ENCODE data around the gene THRB. TPM values are rescaled to one million over a fixed set of nuclear protein-coding genes. Genes with fewer than 3 reads are reported as not detected.

THRB gene
- total RNA-seq, 1 donor from 2014 or later = 32.8 TPM

- H3K4me3 ChIP-seq = no peak overlapping the region
- no peaks in the 10 kb centered on the region for H3K9me3 ChIP-seq (replicated peaks)
- peaks cover 23% of the 10 kb centered on the region for H3K4me1 ChIP-seq
- H3K27me3 ChIP-seq (ENCODE audit: low read depth) = no peaks in the 10 kb centered on the region
- DNase-seq = no peak
- H3K27ac ChIP-seq (replicated peaks) = no peak overlapping the region
- intact Hi-C loops (cut with micrococcal nuclease) = no loop called here
- no peak for TF ChIP-seq CTCF (IDR thresholded peaks at IDR 0.05; ENCODE audit: borderline replicate concordance)
- no peaks in the 10 kb centered on the region for H3K36me3 ChIP-seq
Observed at GRCh38 chr3:24286405-24286804, 208.2 kb downstream of the THRB start.

DNA sequence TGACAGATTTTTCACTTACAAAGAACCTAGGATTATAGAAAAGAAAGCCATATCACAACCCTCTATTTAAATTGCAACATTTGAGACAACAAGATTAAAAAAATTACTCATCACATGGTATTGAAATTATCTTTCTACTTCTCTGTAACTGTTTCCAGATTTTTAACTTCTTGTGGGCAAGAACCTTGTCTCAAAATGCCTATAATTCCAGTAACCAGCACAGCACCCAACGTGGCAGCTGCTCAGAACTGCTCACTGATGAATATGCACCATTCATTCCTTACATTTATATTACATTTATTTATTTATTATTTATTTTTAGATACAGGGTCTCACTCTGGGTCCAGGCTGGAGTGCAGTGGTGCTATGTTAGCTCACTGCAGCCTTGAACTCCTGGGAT, 216.1 kb downstream of the THRB start:
- no peak for TF ChIP-seq CTCF (IDR thresholded peaks at IDR 0.05; ENCODE audit: borderline replicate concordance)
- no peaks in the 10 kb centered on the region for H3K4me1 ChIP-seq
- H3K27me3 ChIP-seq (ENCODE audit: low read depth) = no peaks in the 10 kb centered on the region
- DNase-seq = no peak
- no peak overlapping the region for H3K27ac ChIP-seq (replicated peaks)
- H3K36me3 ChIP-seq = no peaks in the 10 kb centered on the region
- H3K4me3 ChIP-seq = no peak overlapping the region
- intact Hi-C loops (cut with micrococcal nuclease) = no loop called here
- H3K9me3 ChIP-seq (replicated peaks) = no peaks in the 10 kb centered on the region

DNA sequence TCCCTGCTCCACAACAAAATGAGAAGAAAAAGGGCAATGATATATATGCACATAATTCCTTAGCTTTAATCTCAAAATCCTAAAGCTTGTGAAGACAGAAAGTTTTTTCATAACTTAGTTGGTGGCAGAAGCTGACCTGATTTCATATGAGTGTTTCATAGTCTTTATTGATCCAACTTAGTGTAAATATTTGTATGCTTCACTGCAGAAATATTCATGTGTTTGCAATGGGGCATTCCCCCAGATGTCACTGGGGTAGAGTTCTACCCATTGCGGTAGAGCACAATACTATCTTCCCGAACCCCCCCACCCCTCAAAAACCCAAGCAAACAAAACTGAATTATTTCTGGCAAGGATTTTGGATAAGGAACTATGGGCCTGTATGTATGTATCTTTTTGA, 221.2 kb downstream of the THRB start:
- Histone ChIP-seq H3K27ac (replicated peaks) (no peak overlapping the region), H3K36me3 (no peaks in the 10 kb centered on the region), H3K4me3 (no peak overlapping the region), H3K9me3 (replicated peaks) (no peaks in the 10 kb centered on the region), H3K4me1 (no peaks in the 10 kb centered on the region), H3K27me3 (ENCODE audit: low read depth) (no peaks in the 10 kb centered on the region)
- no peak for TF ChIP-seq CTCF (IDR thresholded peaks at IDR 0.05; ENCODE audit: borderline replicate concordance)
- no peak for DNase-seq
- intact Hi-C loops (cut with micrococcal nuclease) = no loop called here

GRCh38 chr3:24272875-24273274, 221.8 kb downstream of the THRB start:
- no peaks in the 10 kb centered on the region for H3K27me3 ChIP-seq (ENCODE audit: low read depth)
- no peak overlapping the region for H3K27ac ChIP-seq (replicated peaks)
- no peaks in the 10 kb centered on the region for H3K9me3 ChIP-seq (replicated peaks)
- DNase-seq = no peak
- no peaks in the 10 kb centered on the region for H3K4me1 ChIP-seq
- no peaks in the 10 kb centered on the region for H3K36me3 ChIP-seq
- intact Hi-C loops (cut with micrococcal nuclease) = no loop called here
- TF ChIP-seq CTCF (IDR thresholded peaks at IDR 0.05; ENCODE audit: borderline replicate concordance) = no peak
- no peak overlapping the region for H3K4me3 ChIP-seq

GRCh38 chr3:24272408-24272807, 222.2 kb downstream of the THRB start:
- TF ChIP-seq CTCF (IDR thresholded peaks at IDR 0.05; ENCODE audit: borderline replicate concordance) = no peak
- Histone ChIP-seq H3K27ac (replicated peaks) (no peak overlapping the region), H3K9me3 (replicated peaks) (no peaks in the 10 kb centered on the region), H3K27me3 (ENCODE audit: low read depth) (no peaks in the 10 kb centered on the region), H3K4me3 (no peak overlapping the region), H3K36me3 (no peaks in the 10 kb centered on the region), H3K4me1 (no peaks in the 10 kb centered on the region)
- DNase-seq = no peak
- intact Hi-C loops (cut with micrococcal nuclease) = no loop called here

- no peak for DNase-seq
- Histone ChIP-seq H3K4me3 (no peak overlapping the region), H3K4me1 (no peaks in the 10 kb centered on the region), H3K27me3 (ENCODE audit: low read depth) (no peaks in the 10 kb centered on the region), H3K9me3 (replicated peaks) (no peaks in the 10 kb centered on the region), H3K27ac (replicated peaks) (no peak overlapping the region), H3K36me3 (no peaks in the 10 kb centered on the region)
- TF ChIP-seq CTCF (IDR thresholded peaks at IDR 0.05; ENCODE audit: borderline replicate concordance) = no peak
- intact Hi-C loops (cut with micrococcal nuclease) = no loop called here
Observed at GRCh38 chr3:24271228-24271627, 223.4 kb downstream of the THRB start.
